MM.1S (cell line): ENCODE measurements around the gene NPY4R2.
"Not testable (repeated sequence)": the region's sequence is repeated elsewhere in the genome, so short reads cannot be mapped to it uniquely, and the experiment has no call there.

Experiments used
- CTCF ChIP-seq: fragments of 300-600 bp; sonication (generic); IDR thresholded peaks from 2 replicates; pipeline ENCODE4 v1.5.1; 2016; ENCODE audit warnings: antibody characterized with exemption, low read length, mixed read lengths
- EZH2phosphoT487 ChIP-seq: fragments of 300-600 bp; sonication (generic); IDR thresholded peaks from 2 replicates; pipeline ENCODE4 v1.6.1; 2018; ENCODE audit warnings: antibody characterized with exemption, low read length

GRCh38 chr10:47933462-47933861 is 15.0 kb downstream of the NPY4R2 start:
- TF ChIP-seq CTCF, EZH2phosphoT487: not testable (repeated sequence)
